Ureter (tissue), 1 donor: ENCODE data around the gene PACS1. TPM values are rescaled to one million over a fixed set of nuclear protein-coding genes. Genes with fewer than 3 reads are reported as not detected.

Experiments used
- DNase-seq: peaks from one replicate; pipeline ENCODE4 v3.0.0-alpha.2; 2020; ENCODE audit warnings: low spot score
- total RNA-seq: library from RNA; stranded (reverse); gene quantifications from one replicate; pipeline ENCODE4 v1.2.4, GENCODE V29; 2023
- donor health status: DM: yes; HTN: yes; CAD: no.

Gene PACS1
- total RNA-seq, 1 donor from 2014 or later = 87.2 TPM

DNA sequence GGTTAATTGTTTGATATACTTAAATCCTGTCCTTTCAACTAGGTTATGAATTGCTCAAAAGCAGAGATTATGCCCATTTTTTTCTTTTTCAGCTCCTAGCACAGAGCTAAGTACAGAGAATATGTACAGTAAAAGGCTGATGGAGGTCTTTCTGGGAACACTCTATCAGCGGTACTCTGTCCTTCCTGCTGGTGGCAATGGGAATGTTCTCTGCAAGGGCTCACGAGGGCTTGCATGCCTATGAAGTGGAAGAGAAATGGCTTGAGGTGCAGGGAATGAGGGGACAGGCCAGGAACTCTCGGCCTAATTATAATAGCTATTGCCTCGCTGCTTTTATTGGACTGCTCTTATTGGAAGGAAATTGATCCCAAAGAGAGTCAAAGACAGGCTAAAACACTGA lies 114.7 kb downstream of the PACS1 start:
- no peak for DNase-seq

DNA sequence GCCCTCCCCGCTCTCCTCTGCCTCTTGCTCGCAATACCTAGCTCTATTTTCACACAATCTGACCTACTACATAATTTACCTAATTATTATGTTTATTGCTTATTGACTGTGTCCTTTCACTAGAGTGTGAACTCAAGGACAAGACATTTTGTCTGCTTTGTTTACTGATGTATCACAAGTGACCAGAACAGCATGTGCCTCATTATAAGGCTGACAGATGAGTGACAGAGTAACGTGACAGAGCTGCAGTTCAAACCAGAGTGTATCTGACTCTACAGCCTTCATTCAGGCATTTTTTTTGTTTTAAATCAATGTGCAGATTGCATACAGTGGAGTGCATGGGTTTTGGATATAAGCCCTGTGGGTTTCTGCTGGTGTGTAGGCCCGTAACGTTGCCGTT lies 116.4 kb downstream of the PACS1 start:
- no peak for DNase-seq

DNA sequence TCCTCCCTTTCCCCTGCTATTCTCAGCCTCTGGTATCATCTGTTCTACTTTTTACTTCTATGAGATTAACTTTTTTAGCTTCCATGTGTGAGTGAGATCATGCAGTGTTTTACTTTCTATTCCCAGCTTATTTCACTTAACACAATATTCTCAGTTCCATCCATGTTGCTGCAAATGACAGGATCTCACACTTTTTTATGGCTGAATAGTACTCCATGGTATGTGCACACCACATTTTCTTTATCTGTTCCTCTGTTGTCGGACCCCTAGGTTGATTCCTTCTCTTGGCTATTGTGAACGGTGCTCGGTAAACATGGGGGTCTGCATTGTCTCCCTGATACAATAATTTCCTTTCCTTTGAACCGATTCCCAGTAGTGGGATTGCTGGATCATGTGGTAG lies 117.4 kb downstream of the PACS1 start:
- no peak for DNase-seq

DNA sequence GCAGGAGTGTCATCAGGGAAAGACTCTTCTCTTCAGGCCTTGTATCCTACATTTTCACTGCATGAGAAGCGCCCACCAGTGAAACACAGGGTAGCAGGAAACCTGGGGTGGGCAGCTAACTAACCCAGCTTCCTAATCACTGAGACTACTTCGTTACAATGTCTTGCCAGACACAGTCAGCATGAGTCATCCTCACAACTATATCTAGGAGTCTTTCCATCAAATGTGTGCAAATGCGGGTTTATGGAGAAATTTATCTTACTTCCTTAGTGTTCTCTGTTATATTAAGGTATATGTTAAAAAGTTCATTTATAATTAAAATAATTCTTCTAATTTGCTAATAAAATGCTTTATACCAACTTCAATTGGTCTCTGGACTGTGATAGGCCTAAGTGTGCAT lies 118.5 kb downstream of the PACS1 start:
- DNase-seq = no peak

DNA sequence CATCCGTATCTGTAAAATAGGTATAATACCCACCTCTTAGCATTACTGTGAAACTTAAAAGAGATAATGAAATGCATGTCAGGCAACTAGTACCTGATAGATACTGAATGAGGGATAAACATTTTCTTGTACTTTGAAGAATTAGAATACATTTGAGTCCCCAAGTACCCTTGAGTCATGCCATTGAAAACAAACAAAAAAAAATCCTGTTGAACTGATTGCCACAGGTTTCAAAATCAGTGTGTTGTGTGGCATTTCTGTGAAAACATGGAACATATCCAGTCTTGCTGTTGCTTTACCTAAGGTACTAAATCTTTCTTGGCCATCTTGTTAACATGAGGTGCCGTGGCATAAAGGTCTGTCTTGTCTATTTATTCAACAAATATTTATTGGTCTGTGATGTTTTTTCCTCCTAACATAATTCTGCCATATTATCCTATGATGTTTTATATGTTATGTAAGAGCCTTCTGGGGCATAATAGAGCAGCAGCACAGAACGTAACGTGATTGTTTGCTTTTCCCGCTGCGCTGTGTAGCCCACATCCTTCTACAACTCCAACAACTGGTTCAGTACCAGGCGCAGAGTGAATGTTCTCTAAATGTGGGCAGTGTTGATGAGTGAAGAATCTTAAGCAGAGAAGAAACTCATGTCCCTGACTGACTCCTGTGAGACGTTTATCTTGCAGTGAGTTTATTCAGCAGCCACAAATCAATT lies 119.1 kb downstream of the PACS1 start:
- DNase-seq = no peak

DNA sequence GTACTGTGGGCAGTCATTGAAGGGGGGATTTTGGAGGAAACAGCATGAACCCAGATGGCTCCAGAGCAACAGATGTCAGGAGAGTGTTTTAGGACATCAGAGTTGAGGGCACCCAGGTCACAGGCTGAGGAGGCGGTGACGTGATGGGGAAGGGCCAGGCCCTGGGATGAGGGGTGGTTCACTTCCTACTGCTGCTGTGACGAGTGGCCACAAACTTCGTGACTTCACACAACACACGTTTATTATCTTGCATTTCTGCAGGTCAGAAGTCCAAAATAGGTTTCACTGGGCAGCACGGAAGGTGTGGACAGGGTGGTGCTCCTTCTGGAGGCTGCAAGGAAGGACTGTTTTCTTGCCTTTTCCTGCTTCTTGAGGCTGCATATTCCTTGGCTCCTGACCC lies 120.7 kb downstream of the PACS1 start:
- DNase-seq = no peak

DNA sequence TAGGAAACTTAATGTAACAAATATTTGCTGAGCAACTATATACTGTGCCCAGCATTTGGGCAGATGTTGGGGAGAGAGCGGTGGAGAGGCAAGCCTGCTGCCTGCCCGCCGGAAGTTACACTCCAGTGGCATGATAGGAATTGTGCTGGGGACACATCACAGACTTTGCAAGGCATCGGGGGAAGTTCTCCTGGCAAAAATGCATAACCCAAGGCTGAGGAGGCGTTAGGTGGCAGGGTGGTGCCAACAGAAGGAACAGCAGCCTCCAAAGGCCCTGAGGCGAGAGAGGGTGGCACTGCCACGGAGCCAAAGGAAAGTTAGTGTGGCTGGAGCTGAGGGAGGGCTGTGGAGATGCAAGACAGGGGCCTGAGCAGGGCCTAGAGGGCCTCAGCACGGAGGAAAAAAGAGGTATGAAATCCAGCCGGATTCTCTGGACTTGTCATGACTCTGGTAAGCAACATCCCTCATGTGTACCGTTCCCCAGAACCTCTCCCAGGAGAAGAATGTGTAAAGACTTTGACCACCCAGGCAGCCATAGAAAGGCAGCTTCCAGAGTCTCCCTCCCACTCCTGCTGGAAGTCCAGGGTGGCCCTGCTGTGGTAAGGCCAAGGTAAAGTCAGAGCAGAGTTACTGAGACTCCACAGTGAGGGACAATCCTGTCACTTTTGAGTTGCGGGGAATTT lies 122.2 kb downstream of the PACS1 start:
- no peak for DNase-seq

DNA sequence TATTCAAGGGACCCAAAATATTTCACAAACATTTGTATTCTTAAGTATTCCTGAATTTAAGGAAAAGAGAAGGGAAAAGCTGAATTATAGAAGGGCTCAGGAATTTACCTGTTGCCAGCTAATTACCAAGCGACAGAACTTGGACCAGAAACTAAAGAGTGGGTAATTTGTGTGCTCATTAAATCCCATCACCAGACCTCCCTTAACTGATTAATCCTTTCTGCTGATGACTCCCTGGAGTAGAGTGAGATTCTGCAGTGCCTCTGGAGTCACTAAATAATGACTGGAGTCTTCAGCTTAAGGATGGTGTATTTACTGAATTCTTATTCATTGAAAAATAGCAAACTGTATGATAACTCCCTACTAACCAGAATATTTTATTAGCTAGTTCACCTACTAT lies 124.3 kb downstream of the PACS1 start:
- DNase-seq = no peak

DNA sequence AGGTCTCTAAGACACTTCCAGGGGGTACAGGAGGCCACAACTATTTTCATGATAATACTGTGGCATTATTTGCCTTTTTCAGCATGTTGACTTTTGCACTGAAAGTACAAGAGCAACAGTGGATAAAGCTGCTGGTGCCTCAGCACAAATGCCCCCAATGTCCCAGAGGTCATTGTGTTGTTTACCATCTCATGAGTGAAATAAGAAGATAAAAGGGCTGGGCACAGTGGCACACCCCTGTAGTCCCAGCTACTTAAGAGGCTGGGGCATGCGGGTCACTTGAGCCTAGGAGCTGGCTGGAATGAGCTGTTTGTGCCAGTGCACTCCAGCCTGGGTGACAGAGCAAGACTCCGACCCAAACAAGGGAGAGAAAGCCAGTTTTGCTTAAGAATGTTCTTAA lies 125.8 kb downstream of the PACS1 start:
- no peak for DNase-seq

DNA sequence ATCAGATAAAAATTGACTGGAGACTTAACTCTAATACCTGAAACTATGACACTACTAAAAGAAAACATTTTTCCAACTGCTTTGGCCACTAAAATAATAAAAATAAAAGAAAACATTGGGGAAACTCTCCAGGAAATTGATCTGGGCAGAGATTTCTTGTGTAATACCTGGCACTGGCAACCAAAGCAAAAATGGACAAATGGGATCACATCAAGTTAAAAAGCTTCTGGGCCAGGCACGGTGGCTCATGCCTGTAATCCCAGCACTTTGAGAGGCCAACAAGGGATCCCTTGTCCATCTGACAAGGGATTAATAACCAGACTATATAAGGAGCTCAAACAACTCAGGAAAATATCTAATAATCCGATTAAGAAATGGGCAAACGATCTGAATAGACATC lies 133.8 kb downstream of the PACS1 start:
- no peak for DNase-seq

DNA sequence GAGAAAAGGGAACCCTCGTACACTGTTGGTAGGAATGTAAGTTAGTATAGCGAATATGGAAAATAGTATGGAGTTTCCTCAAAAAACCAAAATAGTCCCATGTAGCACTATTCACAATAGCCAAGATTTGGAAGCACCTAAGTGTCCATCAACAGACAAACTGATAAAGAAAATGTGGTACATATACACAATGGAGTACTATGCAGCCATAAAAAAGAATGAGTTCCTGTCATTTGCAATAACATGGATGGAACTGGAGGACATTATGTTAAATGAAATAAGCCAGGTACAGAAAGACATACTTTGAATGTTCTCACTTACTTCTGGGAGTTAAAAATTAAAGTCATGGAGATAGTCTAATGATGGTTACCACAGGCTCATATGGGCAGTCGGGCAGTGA lies 134.3 kb downstream of the PACS1 start:
- no peak for DNase-seq

DNA sequence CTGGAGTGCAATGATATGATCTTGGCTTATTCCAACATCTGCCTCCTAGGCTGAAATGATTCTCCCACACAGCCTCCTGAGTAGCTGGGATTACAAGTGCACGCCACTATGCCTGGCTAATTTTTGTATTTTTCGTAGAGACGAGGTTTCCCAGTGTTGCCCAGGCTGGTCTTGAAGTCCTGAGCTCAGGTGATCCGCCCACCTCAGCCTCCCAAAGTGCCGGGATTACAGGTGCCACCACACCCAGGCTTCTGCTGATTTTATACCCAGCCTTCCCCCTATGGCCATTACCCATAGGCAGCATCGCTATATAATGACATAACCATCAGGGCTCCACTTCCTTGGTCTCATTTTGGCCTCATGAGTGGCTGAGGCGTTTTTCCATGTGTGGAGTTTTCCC lies 137.7 kb downstream of the PACS1 start:
- no peak for DNase-seq

DNA sequence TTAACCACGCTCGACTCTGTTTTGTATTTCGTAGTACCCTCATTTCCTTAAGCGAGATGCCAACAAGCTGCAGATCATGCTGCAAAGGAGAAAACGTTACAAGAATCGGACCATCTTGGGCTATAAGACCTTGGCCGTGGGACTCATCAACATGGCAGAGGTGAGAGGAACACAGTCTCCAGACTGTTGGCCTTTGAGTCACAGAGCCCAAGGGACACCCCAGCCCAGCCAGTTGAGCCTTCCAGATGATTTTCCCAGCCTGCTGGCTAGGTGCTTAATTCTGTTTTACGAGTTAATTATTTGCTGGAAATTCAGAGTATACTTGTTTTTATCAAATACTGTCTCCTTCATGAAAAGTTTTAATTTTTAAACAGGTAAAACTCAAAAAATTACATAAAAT lies 141.0 kb downstream of the PACS1 start:
- no peak for DNase-seq

DNA sequence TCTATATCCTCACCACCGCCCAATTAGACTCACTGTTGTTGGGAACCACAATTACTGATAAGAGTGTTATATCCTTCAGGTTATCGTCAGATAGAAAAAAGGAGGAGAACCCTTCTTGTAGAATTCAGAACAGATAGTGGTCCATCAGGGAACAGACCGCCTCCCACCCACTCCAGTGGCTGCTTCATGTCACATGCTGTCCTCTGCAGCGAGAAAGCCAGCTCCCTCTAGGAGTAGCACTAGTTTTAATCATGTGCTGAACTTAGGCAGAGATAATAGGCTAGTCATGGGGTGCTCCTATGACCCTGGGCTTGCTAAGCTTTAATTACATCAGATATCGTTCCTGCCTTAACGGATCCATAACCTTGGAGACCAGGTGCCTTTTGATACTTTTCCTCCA lies 146.8 kb downstream of the PACS1 start:
- no peak for DNase-seq

DNA sequence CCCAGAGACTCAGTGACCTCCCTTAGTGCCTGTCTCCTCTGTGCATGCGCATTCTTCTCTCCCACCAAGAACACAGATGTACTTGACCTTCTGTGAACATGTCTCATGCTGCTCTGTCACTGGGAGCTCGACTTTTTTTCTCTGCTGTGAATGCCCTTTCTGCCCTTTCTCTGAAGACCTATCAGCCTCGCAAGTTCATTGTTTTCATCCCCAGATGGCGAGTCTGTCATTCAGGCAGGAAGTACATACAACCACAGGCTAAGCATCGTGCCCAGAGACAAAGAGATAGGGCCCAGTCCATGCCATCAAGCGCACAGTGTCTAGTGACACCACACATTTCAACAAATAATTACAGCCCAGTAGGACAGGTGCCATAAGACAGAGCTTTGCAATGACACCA lies 148.0 kb downstream of the PACS1 start:
- DNase-seq = no peak

DNA sequence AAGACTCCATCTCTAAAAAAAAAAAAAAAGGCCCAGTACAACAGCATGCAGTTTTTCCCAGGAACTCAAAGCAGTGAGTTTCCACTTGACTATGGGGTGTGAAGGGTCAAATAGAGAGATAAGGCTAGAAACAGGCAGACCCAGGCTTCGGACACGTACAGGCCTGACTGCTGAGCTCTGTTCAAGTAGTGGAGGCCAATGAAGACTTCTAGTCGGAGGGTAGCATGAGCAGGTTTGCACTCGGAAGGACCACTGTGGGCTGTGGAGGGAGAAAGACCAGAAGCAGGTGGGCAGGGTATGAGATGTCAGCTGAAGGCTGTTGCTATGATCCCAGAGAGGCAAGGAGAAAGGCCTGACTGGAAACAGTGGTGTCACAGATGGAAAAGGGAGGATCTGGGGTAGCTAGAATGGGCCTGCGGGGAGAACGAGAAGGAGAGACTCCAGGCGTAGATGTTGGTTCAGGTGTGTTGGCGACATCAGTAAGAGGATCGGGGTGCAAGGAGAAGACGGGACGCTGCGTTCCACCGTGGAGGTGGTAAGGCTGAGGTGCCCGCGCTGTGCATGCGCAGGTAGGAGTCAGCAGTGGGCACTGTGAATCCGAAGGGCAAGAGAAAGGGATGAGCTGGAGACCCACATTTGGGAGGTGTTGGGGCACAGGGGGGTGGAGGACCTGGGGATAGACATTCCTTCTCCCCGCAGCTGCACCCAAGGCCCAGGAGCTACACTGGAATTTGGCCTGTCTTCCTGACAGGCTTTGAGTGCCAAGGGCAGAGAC lies 149.0 kb downstream of the PACS1 start:
- no peak for DNase-seq

DNA sequence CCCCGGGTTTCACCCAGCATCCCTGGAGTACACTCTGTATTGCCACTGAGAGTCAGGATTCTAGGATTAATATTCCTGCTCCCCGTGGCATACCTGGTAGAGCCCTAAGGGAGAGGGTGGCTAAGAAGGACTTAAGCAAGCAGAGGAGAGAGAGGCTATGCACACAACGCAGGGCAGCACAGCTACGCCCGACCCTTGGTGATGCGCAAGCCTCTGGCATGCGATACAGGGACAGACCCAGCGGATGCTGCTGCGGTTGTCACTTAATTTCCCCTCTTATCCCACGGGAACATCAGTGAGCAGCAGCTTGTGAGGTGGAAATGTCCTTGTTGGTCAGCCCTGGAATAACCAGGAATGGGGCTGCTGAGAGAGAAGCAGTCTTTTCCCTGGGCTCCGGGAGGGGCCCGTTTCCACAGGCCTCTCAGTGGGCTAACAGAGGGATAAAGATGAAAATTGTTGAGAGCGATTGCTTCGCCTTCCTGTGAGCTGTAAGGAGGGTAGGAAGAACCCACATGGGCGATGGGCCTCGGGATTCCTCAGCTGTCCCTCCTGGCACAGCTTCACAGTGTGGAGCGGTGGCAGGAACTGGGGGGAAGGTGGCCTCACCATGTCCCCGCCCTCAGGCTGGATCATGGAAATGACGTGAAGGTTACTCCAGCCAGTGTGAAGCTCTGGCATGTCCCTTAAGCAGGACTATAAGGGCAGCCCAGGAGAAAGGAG lies 149.9 kb downstream of the PACS1 start:
- no peak for DNase-seq

DNA sequence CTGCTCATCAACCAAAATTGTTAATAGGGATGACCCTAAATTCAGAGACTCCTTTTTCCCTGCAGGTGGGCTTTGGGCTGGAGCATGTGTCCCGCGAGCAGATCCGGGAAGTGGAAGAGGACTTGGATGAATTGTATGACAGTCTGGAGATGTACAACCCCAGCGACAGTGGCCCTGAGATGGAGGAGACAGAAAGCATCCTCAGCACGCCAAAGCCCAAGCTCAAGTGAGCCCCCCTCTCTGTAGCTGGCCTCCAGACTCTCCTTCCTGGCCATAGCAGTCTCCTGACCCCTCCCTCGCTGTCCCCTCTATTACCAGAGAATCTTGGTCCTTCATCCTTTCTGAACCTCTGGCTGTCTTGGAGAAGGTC lies 150.5 kb downstream of the PACS1 start:
- DNase-seq = no peak

DNA sequence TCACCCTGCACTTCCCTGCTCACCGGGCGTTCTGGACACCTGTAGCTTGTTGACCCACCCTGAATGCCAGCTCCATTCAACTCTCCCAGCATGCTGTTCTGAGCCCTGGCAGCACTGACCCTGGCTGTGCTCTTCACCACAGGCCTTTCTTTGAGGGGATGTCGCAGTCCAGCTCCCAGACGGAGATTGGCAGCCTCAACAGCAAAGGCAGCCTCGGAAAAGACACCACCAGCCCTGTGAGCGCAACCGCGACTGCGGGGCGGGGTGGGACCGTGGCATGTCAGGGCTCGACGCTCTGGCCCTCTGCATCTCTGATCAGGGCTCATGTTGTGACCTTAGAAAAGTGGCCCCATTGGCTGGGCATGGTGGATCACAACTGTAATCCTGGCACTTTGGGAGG lies 150.9 kb downstream of the PACS1 start:
- DNase-seq = no peak

DNA sequence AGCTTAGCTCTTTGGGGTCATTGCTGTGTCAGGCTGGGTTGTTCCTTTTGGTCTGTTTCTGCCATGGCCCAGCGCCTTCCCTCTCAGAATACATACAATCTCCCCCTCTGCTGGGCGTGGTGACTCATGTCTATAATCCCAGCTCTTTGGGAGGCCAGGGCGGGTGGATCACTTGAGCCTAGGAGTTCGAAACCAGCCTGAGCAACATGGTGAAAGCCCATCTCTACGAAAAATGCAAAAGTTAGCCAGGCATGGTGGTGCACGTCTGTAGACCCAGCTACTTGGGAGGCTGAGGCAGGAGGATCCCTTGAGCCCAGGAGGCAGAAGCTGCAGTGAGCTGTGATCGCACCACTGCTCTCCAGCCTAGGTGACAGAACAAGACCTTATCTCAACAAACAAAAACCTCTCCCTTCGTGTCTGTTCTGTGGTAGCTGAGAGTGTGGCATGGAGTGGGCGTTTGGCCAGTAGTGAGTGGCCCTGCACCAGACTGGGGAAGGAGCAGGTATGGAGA lies 151.7 kb downstream of the PACS1 start:
- no peak for DNase-seq

DNA sequence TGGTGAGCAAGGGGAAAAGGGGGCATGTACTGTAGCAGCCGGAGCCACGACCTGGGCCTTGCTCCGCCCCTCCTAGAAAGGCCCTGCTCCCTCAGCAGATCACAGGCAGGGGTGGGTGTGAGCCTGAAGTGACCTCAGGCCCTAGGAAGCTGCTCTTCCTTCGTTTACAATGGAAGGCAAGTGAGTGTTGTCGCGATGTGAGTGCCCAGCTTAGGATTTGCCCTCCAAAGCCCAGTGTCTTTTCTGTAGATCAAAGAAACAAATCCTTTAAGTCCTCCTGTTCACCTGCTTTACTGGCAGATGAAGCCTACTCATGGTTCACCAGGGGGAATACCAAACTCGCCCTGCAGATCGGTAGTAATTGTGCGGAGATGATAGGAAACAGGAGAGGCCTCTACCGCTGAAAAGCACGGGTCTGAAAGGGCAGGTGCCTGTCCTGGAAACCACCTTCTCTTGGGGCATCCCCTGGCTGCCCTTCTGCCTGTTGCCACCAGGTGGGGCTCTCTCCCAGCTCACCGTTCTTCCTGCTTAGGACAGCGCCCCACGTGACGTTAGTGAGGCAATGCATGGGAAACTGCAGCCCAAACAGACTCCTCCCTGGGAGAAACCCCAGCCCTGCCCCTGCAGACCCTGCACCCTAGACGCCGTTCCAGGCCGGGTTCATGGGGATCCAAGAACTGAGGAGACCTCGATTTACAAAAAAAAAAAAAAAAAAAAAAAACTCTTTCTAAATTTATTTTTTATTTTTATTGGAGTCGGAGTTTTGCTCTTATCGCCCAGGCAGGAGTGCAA lies 152.5 kb downstream of the PACS1 start:
- peak; percentile 89 for DNase-seq
